IPS-15b (cell line): ENCODE measurements around the gene MRPL17.
A peak's percentile ranks its signal among the peaks of the same experiment; 100 is the strongest.
"Not testable (repeated sequence)": the region's sequence is repeated elsewhere in the genome, so short reads cannot be mapped to it uniquely, and the experiment has no call there.

Experiments used
- H3K27me3 ChIP-seq: one replicate; pipeline ENCODE4 v1.6.1; 2013; ENCODE audit warnings: low read length; ENCODE audit not compliant: control insufficient read depth, insufficient read depth
- H3K36me3 ChIP-seq: one replicate; pipeline ENCODE4 v1.6.1; 2013; ENCODE audit warnings: low read length; ENCODE audit not compliant: control insufficient read depth, insufficient read depth
- H3K4me1 ChIP-seq: one replicate; pipeline ENCODE4 v1.6.1; 2013; ENCODE audit warnings: mild to moderate bottlenecking, low read length; ENCODE audit not compliant: control insufficient read depth, insufficient read depth
- H3K4me3 ChIP-seq: one replicate; pipeline ENCODE4 v1.5.1; 2013; ENCODE audit warnings: low read depth, low read length
- H3K9ac ChIP-seq: one replicate; pipeline ENCODE4 v1.6.1; 2013; ENCODE audit warnings: low read depth, mild to moderate bottlenecking, low read length
- H3K9me3 ChIP-seq: one replicate; pipeline ENCODE4 v1.6.1; 2013; ENCODE audit warnings: mild to moderate bottlenecking, low read length; ENCODE audit not compliant: control insufficient read depth, insufficient read depth

The MRPL17 gene

GRCh38 chr11:6682936-6683861 is at the start of gene MRPL17:
MRPL17 (minus strand) TSS chr11:6683340; CDS start chr11:6683296, 44 bp downstream.
- no peaks in the 10 kb centered on the region for H3K27me3 ChIP-seq
- peak within 1 kb of the TSS; percentile 99 for H3K4me3 ChIP-seq
- no peaks in the 10 kb centered on the region for H3K9me3 ChIP-seq
- H3K4me1 ChIP-seq: peaks cover 2% of the 10 kb centered on the region
- peaks cover 6% of the 10 kb centered on the region for H3K36me3 ChIP-seq
- H3K9ac ChIP-seq: peak within 1 kb of the TSS; percentile 97

- Histone ChIP-seq H3K4me3 (no peak overlapping the region), H3K4me1 (no peaks in the 10 kb centered on the region), H3K36me3 (no peaks in the 10 kb centered on the region), H3K9me3 (no peaks in the 10 kb centered on the region), H3K9ac (no peak overlapping the region), H3K27me3 (no peaks in the 10 kb centered on the region)
Measured at GRCh38 chr11:6727971-6728760, 45.0 kb upstream of the MRPL17 start.

GRCh38 chr11:6725386-6725896 is 42.3 kb upstream of the MRPL17 start:
- Histone ChIP-seq H3K27me3 (no peaks in the 10 kb centered on the region), H3K4me1 (no peaks in the 10 kb centered on the region), H3K4me3 (no peak overlapping the region), H3K36me3 (no peaks in the 10 kb centered on the region), H3K9me3 (no peaks in the 10 kb centered on the region), H3K9ac (no peak overlapping the region)

- no peak overlapping the region for H3K4me3 ChIP-seq
- H3K9me3 ChIP-seq: no peaks in the 10 kb centered on the region
- no peaks in the 10 kb centered on the region for H3K36me3 ChIP-seq
- no peaks in the 10 kb centered on the region for H3K27me3 ChIP-seq
- no peak overlapping the region for H3K9ac ChIP-seq
- H3K4me1 ChIP-seq: no peaks in the 10 kb centered on the region
Measured at GRCh38 chr11:6724013-6724412, 40.9 kb upstream of the MRPL17 start.

- Histone ChIP-seq H3K4me3 (no peak overlapping the region), H3K4me1 (no peaks in the 10 kb centered on the region), H3K9me3 (no peaks in the 10 kb centered on the region), H3K27me3 (no peaks in the 10 kb centered on the region), H3K36me3 (no peaks in the 10 kb centered on the region), H3K9ac (no peak overlapping the region)
Measured at GRCh38 chr11:6721343-6721742, 38.2 kb upstream of the MRPL17 start.

GRCh38 chr11:6719576-6719975 is 36.4 kb upstream of the MRPL17 start:
- no peaks in the 10 kb centered on the region for H3K4me1 ChIP-seq
- H3K9ac ChIP-seq: no peak overlapping the region
- H3K4me3 ChIP-seq: no peak overlapping the region
- H3K27me3 ChIP-seq: no peaks in the 10 kb centered on the region
- H3K36me3 ChIP-seq: no peaks in the 10 kb centered on the region
- H3K9me3 ChIP-seq: no peaks in the 10 kb centered on the region

GRCh38 chr11:6717426-6717825 is 34.3 kb upstream of the MRPL17 start:
- Histone ChIP-seq H3K36me3 (no peaks in the 10 kb centered on the region), H3K4me3 (no peak overlapping the region), H3K27me3 (no peaks in the 10 kb centered on the region), H3K4me1 (no peaks in the 10 kb centered on the region), H3K9me3 (no peaks in the 10 kb centered on the region), H3K9ac (no peak overlapping the region)

GRCh38 chr11:6711552-6711951 is 28.4 kb upstream of the MRPL17 start:
- not testable (repeated sequence) for H3K36me3 ChIP-seq, H3K9ac ChIP-seq, H3K9me3 ChIP-seq, H3K4me3 ChIP-seq, H3K4me1 ChIP-seq, H3K27me3 ChIP-seq

GRCh38 chr11:6708876-6709275 is 25.7 kb upstream of the MRPL17 start:
- Histone ChIP-seq H3K9ac (no peak overlapping the region), H3K27me3 (no peaks in the 10 kb centered on the region), H3K9me3 (no peaks in the 10 kb centered on the region), H3K36me3 (no peaks in the 10 kb centered on the region), H3K4me1 (no peaks in the 10 kb centered on the region), H3K4me3 (no peak overlapping the region)

GRCh38 chr11:6705905-6706535 is 22.9 kb upstream of the MRPL17 start:
- H3K36me3 ChIP-seq: no peaks in the 10 kb centered on the region
- no peaks in the 10 kb centered on the region for H3K27me3 ChIP-seq
- no peak overlapping the region for H3K9ac ChIP-seq
- H3K4me1 ChIP-seq: no peaks in the 10 kb centered on the region
- H3K9me3 ChIP-seq: no peaks in the 10 kb centered on the region
- no peak overlapping the region for H3K4me3 ChIP-seq

- Histone ChIP-seq H3K36me3 (no peaks in the 10 kb centered on the region), H3K4me3 (no peak overlapping the region), H3K27me3 (no peaks in the 10 kb centered on the region), H3K4me1 (no peaks in the 10 kb centered on the region), H3K9me3 (no peaks in the 10 kb centered on the region), H3K9ac (no peak overlapping the region)
Measured at GRCh38 chr11:6703247-6704063, 20.3 kb upstream of the MRPL17 start.
